Measurements from ENCODE around the gene AXIN1.

The AXIN1 gene

GRCh38 chr16:330741-331140 is 21.8 kb downstream of the AXIN1 start:
- no peak for DNase-seq (ENCODE audit: low spot score)

DNA sequence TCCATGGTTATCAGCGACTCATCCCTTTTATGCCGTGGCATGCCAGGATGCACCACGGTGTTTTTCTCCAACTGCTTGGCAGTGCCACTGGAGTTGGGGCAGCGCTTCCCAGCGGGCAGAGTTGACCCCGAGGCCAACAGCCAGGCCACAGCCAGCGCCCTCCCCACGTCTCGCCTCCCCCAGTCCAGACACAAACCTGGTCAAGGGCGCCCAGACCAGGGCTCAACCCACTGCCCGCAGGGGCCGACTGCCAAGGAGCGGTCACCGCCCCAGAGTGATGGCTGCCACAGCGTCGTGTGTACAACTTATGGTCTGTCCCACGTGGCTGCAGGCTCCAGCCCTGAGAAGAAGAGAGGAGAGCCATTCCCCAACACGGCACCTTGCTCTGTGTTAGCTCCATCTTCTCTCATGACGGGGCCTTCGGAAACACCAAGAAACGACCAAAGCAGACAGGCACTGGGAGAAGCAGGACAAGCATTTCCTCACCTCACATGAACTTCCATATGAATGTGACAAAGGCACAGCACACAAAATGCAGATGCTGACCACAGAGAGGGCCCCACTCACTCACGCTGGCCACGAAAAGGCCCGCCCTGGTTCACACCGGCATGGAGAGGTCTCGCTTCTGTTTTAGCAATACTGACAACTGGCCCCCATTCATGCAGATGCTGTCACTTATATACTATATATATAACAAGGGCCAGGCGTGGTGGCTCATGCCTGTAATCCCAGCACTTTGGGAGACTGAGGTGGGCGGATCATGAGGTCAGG is 27.0 kb downstream of the AXIN1 start:
- no peak for DNase-seq (ENCODE audit: low spot score)

- DNase-seq (ENCODE audit: low spot score) = no peak
Observed at GRCh38 chr16:324451-325334, 27.8 kb downstream of the AXIN1 start.

DNA sequence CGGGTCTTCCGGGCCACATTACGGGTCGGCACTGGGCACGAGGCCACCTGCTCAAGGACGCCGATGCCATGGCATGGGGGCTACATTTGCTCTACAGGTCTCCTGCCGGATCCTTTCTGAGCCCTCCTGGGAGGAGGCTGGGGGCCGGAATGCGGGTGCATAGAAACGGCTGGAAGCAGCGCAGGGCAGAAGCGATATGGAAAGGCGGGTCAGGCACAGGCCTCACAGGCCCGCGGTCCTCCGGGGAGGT is 28.4 kb downstream of the AXIN1 start:
- DNase-seq (ENCODE audit: low spot score) = no peak

GRCh38 chr16:322476-323143 is 29.9 kb downstream of the AXIN1 start:
- DNase-seq (ENCODE audit: low spot score) = no peak

GRCh38 chr16:321532-321931 is 31.0 kb downstream of the AXIN1 start:
- no peak for DNase-seq (ENCODE audit: low spot score)

- DNase-seq (ENCODE audit: low spot score) = no peak
Observed at GRCh38 chr16:320206-320605, 32.3 kb downstream of the AXIN1 start.

GRCh38 chr16:318628-319027 is 33.9 kb downstream of the AXIN1 start:
- DNase-seq (ENCODE audit: low spot score) = peak; percentile 18

DNA sequence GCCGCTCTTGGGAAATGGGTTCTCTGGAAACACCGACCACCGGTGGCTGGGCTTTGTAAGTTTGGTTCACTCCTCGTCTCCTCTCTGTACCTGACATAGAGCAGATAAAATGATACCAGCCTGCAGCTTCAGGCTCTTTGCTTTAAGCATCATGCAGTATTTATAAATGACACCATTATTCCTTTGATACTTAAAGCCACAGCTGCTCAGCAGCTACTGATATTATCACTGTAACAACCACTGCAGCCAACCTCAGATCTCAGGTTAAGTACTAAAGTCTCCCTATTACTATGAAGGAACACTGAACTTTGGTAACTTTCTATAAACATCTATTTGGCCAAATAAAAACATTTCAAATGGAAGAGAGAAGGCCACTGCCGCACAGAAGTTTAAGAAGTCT is 34.9 kb downstream of the AXIN1 start:
- no peak for DNase-seq (ENCODE audit: low spot score)

DNA sequence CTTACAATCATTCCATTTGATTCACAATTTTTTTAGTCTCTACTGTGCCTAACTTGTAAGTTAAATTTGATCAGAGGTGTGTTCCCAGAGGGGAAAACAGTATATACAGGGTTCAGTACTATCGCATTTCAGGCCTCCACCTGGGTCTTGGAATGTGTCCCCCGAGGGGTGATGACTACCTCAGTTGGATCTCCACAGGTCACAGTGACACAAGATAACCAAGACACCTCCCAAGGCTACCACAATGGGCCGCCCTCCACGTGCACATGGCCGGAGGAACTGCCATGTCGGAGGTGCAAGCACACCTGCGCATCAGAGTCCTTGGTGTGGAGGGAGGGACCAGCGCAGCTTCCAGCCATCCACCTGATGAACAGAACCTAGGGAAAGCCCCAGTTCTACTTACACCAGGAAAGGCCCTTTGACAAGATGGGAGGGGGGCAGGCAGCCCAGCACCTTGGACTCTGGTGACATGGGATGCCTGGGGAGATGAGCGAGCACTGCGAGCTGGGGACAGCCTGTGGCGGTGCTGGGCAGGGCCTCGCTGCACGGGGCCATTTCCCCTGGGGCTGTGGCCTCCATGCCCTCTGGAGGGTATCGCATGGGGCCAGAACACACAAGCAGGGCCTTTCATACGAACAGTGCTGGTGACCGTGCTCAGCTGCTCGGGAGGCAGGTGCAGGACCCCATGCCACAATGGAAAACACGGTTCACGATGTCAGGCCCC is 35.6 kb downstream of the AXIN1 start:
- DNase-seq (ENCODE audit: low spot score) = no peak

- DNase-seq (ENCODE audit: low spot score) = no peak
Observed at GRCh38 chr16:314795-315299, 37.7 kb downstream of the AXIN1 start.

- DNase-seq (ENCODE audit: low spot score) = no peak
Observed at GRCh38 chr16:314351-314750, 38.2 kb downstream of the AXIN1 start.

DNA sequence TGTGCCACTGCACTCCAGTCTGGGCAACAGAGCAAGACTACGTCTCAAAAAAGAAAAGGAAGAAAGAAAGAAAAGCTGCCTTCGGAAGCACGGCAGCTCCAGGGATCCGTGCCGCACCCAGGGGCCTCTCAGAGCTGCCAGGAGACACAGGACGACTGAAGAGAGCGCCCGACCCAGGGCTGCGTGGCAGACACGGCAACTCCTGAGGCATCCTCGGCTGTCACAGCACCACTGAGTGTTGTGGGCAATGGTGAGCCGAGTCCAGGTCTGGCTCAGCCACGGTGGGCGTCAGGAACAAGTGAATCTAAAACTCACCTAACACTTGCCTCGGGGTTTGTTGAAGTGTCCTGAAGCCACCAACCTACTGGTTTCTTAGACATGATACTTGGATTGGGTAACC is 40.8 kb downstream of the AXIN1 start:
- no peak for DNase-seq (ENCODE audit: low spot score)

DNA sequence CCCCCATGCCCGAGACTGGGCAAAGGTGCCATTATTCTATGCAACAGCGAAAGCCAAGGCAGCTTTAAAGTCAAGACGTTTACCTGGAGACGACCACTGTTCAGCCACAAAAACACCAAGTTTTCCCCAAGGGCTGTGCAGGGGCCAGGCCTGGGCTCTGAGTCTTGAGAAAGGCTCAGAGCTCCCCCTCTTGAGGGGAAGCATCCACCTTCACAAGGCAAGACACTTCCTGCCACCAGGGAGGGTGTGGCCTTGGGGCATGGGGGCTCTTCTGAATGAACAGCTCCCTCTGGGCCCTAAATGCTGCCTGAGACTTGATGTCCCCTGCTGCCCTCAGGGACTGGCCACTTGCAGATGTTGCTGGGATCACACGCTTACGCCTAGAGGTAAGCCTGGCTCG is 43.0 kb downstream of the AXIN1 start:
- no peak for DNase-seq (ENCODE audit: low spot score)

DNA sequence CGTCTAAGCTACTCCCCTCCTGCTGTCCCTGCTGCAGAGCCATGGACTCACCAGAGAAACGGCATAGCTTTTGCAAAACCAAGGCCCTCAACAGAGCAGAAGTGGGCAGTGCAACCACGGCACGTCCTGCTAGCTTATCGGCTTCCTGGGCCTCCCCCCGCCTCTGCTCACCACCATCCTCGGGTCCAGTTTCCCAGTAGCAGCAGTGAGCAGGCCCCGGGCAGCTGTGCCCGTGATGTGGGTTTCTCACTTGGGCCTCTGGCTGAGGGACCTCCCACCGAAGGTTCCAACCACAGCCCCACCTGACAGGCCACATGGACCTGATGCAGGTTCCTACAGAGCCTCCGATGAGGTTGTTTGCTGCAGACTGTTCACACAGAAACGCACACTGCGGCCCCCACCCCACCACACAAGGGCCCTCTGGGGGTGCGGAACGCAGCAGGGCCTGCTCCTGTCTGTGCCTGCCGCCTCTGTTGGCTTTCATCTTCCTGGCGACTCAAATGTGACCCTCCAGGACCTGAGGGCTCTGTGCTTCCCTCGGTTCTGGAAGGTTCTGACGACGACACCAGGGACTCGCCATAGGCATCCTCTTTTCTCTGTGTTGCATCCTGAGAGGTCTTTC is 44.7 kb downstream of the AXIN1 start:
- DNase-seq (ENCODE audit: low spot score) = no peak

- DNase-seq (ENCODE audit: low spot score) = no peak
Observed at GRCh38 chr16:306911-307370, 45.6 kb downstream of the AXIN1 start.

DNA sequence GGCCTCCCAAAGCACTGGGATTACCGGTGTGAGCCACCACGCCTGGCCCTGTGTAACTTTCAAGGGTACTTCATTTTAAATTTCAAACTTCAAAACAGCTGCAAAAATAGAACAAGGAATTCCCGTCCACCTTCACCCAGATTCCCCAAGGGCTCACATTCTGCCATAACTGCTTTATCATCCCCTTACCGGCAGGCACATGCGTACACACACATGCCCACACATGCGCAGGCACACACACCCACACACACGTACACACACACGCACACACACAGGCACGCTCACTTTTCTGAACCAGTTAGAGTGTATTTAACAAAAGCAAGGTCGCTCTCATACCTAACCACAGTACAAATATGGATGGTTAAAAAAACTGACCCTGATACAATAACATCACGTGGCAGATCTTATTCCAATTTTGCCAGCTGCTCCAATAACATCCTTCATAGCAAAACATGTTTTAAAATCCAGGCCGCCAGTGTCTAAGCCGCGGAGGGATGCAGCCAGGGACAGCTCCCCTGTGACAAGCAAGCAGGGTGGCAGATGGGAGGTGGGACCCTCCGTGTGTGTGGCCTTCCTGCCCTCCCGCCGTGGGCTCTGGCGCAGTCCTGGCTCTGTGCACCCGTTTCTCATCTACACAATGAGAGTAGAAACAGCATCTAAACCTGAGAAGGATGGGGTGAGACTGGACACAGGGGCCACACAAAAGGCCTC is 46.5 kb downstream of the AXIN1 start:
- no peak for DNase-seq (ENCODE audit: low spot score)

DNA sequence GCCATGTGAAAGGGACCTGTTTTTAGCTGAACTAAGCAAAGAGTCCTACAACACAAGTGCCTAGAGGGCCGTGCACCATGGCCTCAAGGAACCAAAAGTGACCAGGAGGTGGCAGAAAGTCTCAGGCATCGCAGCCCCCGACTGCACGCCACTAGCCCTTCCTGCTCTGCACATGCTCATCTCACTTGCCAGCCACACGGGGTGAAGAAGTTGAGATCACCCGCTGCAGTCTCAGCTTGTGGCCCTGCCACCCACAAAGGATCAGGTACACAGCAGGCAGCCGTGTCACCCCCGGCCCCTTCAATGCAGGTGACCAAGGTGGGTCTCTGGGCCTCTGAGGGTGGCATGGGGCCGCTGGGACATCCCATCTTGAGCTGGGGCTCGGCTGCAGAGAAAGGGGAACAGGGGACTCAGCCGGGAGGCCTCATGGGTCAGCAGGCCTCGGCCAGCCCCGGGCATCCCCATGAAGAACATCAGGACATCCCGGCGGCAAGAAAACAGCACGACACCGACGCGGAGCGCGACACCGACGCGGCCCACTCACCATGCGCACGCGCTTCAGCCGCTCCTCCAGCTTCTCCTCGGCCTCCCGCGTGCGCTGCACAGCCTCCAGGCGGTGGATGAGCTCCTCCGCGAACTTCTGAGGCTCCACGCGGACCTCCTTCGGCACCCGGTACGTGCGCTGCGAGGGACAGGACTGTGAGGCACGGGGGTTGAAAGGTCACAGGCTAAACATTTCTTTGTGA is 48.6 kb downstream of the AXIN1 start:
- DNase-seq (ENCODE audit: low spot score) = peak; percentile 9

DNA sequence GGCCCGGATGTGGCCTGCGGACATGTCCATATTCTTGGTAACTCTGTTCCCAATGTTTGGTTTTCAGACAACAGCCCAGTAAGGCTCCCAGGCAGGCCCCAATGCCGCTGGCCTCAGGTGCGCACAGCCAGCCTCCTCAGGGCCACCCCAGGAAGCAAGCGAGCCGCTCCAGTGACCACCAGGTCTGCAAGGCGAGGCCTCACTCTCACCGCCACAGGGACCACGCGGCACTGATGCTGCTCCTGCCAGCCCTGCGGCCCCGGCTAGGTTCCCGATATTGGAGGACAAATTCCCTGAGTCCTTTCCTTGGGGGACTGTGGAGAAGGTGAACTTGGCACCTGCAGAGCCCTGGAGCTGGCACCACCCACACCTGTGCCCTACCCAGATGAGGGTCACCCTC is 50.6 kb downstream of the AXIN1 start:
- no peak for DNase-seq (ENCODE audit: low spot score)

DNA sequence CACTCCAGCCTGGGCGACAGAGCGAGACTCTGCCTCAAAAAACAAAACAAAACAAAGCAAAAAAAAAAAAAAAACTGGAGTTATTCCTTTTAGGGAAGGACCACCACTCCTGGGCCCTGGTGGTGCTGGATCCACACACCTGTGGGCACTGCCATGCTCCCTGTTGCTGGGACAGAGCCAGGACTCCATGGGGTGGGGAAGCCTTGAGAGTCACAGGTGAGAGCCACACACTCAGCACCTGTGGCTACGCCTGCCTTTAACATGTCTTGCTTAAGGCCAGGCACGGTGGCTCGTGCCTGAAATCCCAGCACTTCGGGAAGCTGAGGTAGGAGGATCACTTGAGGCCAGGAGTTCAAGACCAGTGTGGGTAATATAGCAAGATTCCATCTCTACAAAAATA is 51.3 kb downstream of the AXIN1 start:
- no peak for DNase-seq (ENCODE audit: low spot score)

Measured in RKO (cell line).